GM12878 (cell line): Measurements from ENCODE around the gene SENP5. TPM values are rescaled to one million over a fixed set of nuclear protein-coding genes. Genes with fewer than 3 reads are reported as not detected.

Source experiments
- ATAC-seq: fragments of 200-7000 bp; cut with Tn5 transposase; 3 replicates; pipeline ENCODE4 v1.9.1; 2020; ENCODE audit warnings: mild to moderate bottlenecking, moderate library complexity
- BruUV-seq: library from RNA; stranded (reverse); fragments of 400-500 nt; replicated peaks from 2 replicates; lab custom pipeline; 2021; lab: Mats Ljungman, UMichigan
- CTCF ChIA-PET: fragments of 300-600 bp; sonication (Branson Sonifier 250); formaldehyde crosslinking; extraction: SDS; loops from one replicate; lab custom pipeline; 2021; ENCODE audit warnings: inconsistent platforms; lab: Yijun Ruan, JAX
- POLR2A ChIA-PET: fragments of 350-600 bp; formaldehyde crosslinking; extraction: SDS; loops from one replicate; lab custom pipeline; 2021; ENCODE audit warnings: inconsistent platforms; lab: Charles Lee
- RAD21 ChIA-PET: fragments of 300-600 bp; sonication (Branson Sonifier 250); formaldehyde crosslinking; loops from one replicate; lab custom pipeline; 2023; ENCODE audit warnings: antibody characterized with exemption; ENCODE audit not compliant: unreplicated experiment; lab: Charles Lee
- SMC1A ChIA-PET: fragments of 300-600 bp; sonication (Branson Sonifier 250); formaldehyde crosslinking; loops from one replicate; lab custom pipeline; 2023; ENCODE audit not compliant: unreplicated experiment, uncharacterized antibody; lab: Charles Lee
- DNase-seq: peaks from one replicate; pipeline ENCODE4 v3.0.0-alpha.2; 2011; ENCODE audit warnings: low read depth, low spot score
- FAIRE-seq: peaks from 3 replicates; lab custom pipeline; 2011; peaks lifted over from hg19 to GRCh38; lab: Jason Lieb, UNC
- H2AFZ ChIP-seq: 2 replicates; pipeline ENCODE4 v1.6.0; 2011; ENCODE audit warnings: low read depth, low read length, control low read depth; ENCODE audit not compliant: control insufficient read depth
- H3K27ac ChIP-seq: 2 replicates; pipeline ENCODE4 v1.5.1; 2011; ENCODE audit warnings: control low read depth; ENCODE audit not compliant: control insufficient read depth, insufficient read depth
- H3K27me3 ChIP-seq, 2 experiments: replicated peaks in 1 of 2; 2 replicates each; pipeline versions ENCODE4 v1.6.0 to v1.6.1; 2011; ENCODE audit warnings: low read length in 1 of 2; ENCODE audit not compliant: control insufficient read depth in 2 of 2, insufficient read depth in 2 of 2
- H3K36me3 ChIP-seq, 2 experiments: 2 replicates each; pipeline ENCODE4 v1.5.1; 2011; ENCODE audit warnings: low read length in 1 of 2; ENCODE audit not compliant: control insufficient read depth in 2 of 2, insufficient read depth in 2 of 2
- H3K4me1 ChIP-seq: 2 replicates; pipeline ENCODE4 v1.6.1; 2011; ENCODE audit warnings: mild to moderate bottlenecking, low read length, moderate library complexity, mixed read lengths; ENCODE audit not compliant: control insufficient read depth, insufficient read depth
- H3K4me2 ChIP-seq: 2 replicates; pipeline ENCODE4 v1.6.0; 2011; ENCODE audit warnings: control low read depth; ENCODE audit not compliant: control insufficient read depth, insufficient read depth
- H3K4me3 ChIP-seq: fragments of 200-600 bp; sonication (generic); 2 replicates; pipeline ENCODE4 v1.5.1; 2016
- H3K79me2 ChIP-seq: 2 replicates; pipeline ENCODE4 v1.6.0; 2011; ENCODE audit warnings: low read length; ENCODE audit not compliant: control insufficient read depth, insufficient read depth
- H3K9ac ChIP-seq: 2 replicates; pipeline ENCODE4 v1.8.0; 2011; ENCODE audit warnings: low read length, control low read depth, mixed read lengths; ENCODE audit not compliant: control insufficient read depth, insufficient read depth
- H3K9me3 ChIP-seq: replicated peaks from 3 replicates; pipeline ENCODE4 v1.5.1; 2011; ENCODE audit warnings: mild to moderate bottlenecking, low read length; ENCODE audit not compliant: control insufficient read depth, insufficient read depth
- H4K20me1 ChIP-seq: 2 replicates; pipeline ENCODE4 v1.6.0; 2011; ENCODE audit not compliant: control insufficient read depth, insufficient read depth
- BRCA1 ChIP-seq: IDR thresholded peaks from 2 replicates; pipeline ENCODE4 v1.6.1; 2011; ENCODE audit warnings: low read depth, low read length, improper control_type of control experiment
- CREB1 ChIP-seq: IDR thresholded peaks from 2 replicates; pipeline ENCODE4 v1.6.1; 2012; ENCODE audit warnings: low read depth, mild to moderate bottlenecking, inconsistent platforms
- MYC ChIP-seq: IDR thresholded peaks from 2 replicates; pipeline ENCODE4 v1.6.1; 2011; ENCODE audit warnings: mild to moderate bottlenecking, low read length, moderate library complexity, inconsistent platforms; ENCODE audit not compliant: insufficient read depth, insufficient replicate concordance, insufficient read length, severe bottlenecking
- NBN ChIP-seq: fragments of 450-650 bp; IDR thresholded peaks from 2 replicates; pipeline ENCODE4 v1.6.1; 2016
- POLR2A ChIP-seq: IDR thresholded peaks from 2 replicates; pipeline ENCODE4 v1.6.1; 2011; ENCODE audit warnings: low read depth, mild to moderate bottlenecking, low read length
- SIN3A ChIP-seq: IDR thresholded peaks from 2 replicates; pipeline ENCODE4 v1.6.1; 2012; ENCODE audit warnings: low read depth, low read length, improper control_type of control experiment
- SPI1 ChIP-seq: IDR thresholded peaks from 2 replicates; pipeline ENCODE4 v1.6.1; 2011; ENCODE audit warnings: low read depth, mild to moderate bottlenecking, low read length, moderate library complexity, borderline replicate concordance; ENCODE audit not compliant: insufficient read depth
- YY1 ChIP-seq: IDR thresholded peaks from 2 replicates; pipeline ENCODE4 v1.6.1; 2011; ENCODE audit warnings: low read depth, mild to moderate bottlenecking, low read length
- WGBS: methylation state at CpG from one replicate; pipeline ENCODE4 v1.1.6; 2016; ENCODE audit warnings: low lambda C conversion rate; ENCODE audit not compliant: insufficient replicate concordance, insufficient coverage; ENCODE audit errors: missing lambda C conversion rate; 5-methylcytosine and 5-hydroxymethylcytosine counted together
- in situ Hi-C: fragments of 300-500 bp; cut with MboI; formaldehyde crosslinking; loops from 9 replicates; pipeline ENCODE4 v1.14.3; 2018; ENCODE audit warnings: mixed read lengths
- intact Hi-C: fragments of 100-400 bp; cut with micrococcal nuclease; formaldehyde crosslinking; loops from one replicate; pipeline ENCODE4 v1.14.2; 2022; ENCODE audit not compliant: unreplicated experiment
- polyA plus RNA-seq, 11 experiments: library from polyadenylated mRNA; depleted of rRNA in 4 of 11; unstranded in 6 of 11; stranded (reverse) in 5 of 11; fragments of >200 nt; fragmentation: Nextera tagmentation in 4 of 11; fragmentation: Illumina TruSeq in 1 of 11; extraction: Ambion mirVana in 4 of 11; extraction: Trizol in 1 of 11; gene quantifications; 1 replicate in 1 of 11; 2 replicates in 10 of 11; pipeline versions ENCODE4 v1.2.1 to v1.2.3, GENCODE V29; 2011 to 2016; ENCODE audit warnings: inconsistent platforms in 2 of 11, missing spikeins in 2 of 11, low read depth in 1 of 11
- total RNA-seq, 4 experiments: library from RNA; depleted of rRNA in 3 of 4; stranded (reverse); fragments of >200 nt in 3 of 4; fragmentation: Illumina TruSeq in 1 of 4; extraction: Trizol in 1 of 4; gene quantifications; 2 replicates each; pipeline versions ENCODE4 v1.2.1 to v1.2.3, GENCODE V29; 2013 to 2021
- TF ChIP-seq, protein P1 (sequence below): fragments of 450-650 bp; IDR thresholded peaks from 2 replicates; pipeline ENCODE4 v1.6.1; 2017; ENCODE audit warnings: mild to moderate bottlenecking, moderate library complexity
- TF ChIP-seq, protein P2 (sequence below): fragments of 450-650 bp; formaldehyde crosslinking; IDR thresholded peaks from 2 replicates; pipeline ENCODE4 v1.4.0; 2022; ENCODE audit warnings: mild to moderate bottlenecking, moderate library complexity
- TF ChIP-seq, protein P3 (sequence below): IDR thresholded peaks from 2 replicates; pipeline ENCODE4 v1.6.1; 2011; ENCODE audit warnings: low read depth, low read length, improper control_type of control experiment, borderline replicate concordance
- TF ChIP-seq, protein P4 (sequence below): fragments of 450-650 bp; IDR thresholded peaks from 2 replicates; pipeline ENCODE4 v1.6.1; 2016; ENCODE audit warnings: mild to moderate bottlenecking

Gene SENP5
- total and polyA plus RNA-seq, 10 of the 15 experiments (the other 5 are each of a cell fraction or from before 2014, with no cell fraction given), result 6.4 to 28.4 (median 15.6) TPM

DNA sequence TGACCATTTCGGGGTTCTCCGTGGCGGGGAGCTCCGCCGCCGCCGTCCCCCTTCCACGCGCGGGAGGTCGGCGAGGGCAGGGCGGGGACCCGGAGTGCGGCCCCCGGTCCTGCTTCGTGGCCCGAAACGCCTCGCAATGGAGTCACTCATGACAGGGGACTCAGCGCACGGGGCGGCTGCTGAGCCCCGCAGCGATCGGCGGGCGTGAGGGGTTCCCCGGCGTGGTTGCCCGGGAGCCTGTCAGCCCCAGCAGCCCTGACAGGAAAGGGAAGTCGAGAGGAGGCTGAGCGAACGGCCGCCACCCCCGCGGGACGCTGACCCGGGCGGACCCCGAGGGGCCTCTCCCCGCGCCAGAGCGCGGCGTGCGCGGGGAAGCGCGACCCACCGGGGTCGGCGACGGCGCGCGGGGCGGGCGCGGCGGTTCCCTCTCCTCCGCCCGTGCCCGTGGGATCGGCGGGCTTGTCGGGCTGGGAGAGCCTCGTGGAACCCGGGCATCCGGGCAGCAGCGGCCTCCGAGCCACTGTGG, 101.5 kb downstream of the SENP5 start:
- no peaks in the 10 kb centered on the region for H4K20me1 ChIP-seq
- in situ Hi-C loops (no loop called here), intact Hi-C loops (loop anchor here (1.0 to 2.0 kb wide), 3 partner anchors 26 to 360 kb away; partner anchors contain the start of gene NCBP2)
- peak overlapping the region; percentile 96 for H3K4me2 ChIP-seq
- peak overlapping the region; percentile 90 for H3K4me3 ChIP-seq
- no peak for FAIRE-seq
- ChIA-PET POLR2A (no interaction called here), RAD21 (interaction anchor here (1.0 to 3.9 kb wide), 5 partner anchors 27 to 360 kb away, joined by 3 to 30 read pairs (median 5); partner anchors contain the start of genes NCBP2 and SENP5), SMC1A (interaction anchor here (0.6 to 2.1 kb wide), 4 partner anchors 70 to 218 kb away, joined by 3 to 8 read pairs (median 4); no protein-coding TSS in a partner anchor), CTCF (interaction anchor here (0.5 to 4.7 kb wide), 9 partner anchors 27 to 359 kb away, joined by 3 to 68 read pairs (median 4); partner anchors contain the start of genes MELTF and NCBP2)
- ATAC-seq, result peak; percentile 62
- TF ChIP-seq YY1, result 0 out of 2 replicates have a peak, but pooled peaks have one; percentile 17
- peak; percentile 24; the same call in 1 of the 2 replicates for TF ChIP-seq SIN3A
- 0 out of 2 replicates have a peak, but pooled peaks have one; percentile 36 for TF ChIP-seq NBN
- TF ChIP-seq, protein P1, sequence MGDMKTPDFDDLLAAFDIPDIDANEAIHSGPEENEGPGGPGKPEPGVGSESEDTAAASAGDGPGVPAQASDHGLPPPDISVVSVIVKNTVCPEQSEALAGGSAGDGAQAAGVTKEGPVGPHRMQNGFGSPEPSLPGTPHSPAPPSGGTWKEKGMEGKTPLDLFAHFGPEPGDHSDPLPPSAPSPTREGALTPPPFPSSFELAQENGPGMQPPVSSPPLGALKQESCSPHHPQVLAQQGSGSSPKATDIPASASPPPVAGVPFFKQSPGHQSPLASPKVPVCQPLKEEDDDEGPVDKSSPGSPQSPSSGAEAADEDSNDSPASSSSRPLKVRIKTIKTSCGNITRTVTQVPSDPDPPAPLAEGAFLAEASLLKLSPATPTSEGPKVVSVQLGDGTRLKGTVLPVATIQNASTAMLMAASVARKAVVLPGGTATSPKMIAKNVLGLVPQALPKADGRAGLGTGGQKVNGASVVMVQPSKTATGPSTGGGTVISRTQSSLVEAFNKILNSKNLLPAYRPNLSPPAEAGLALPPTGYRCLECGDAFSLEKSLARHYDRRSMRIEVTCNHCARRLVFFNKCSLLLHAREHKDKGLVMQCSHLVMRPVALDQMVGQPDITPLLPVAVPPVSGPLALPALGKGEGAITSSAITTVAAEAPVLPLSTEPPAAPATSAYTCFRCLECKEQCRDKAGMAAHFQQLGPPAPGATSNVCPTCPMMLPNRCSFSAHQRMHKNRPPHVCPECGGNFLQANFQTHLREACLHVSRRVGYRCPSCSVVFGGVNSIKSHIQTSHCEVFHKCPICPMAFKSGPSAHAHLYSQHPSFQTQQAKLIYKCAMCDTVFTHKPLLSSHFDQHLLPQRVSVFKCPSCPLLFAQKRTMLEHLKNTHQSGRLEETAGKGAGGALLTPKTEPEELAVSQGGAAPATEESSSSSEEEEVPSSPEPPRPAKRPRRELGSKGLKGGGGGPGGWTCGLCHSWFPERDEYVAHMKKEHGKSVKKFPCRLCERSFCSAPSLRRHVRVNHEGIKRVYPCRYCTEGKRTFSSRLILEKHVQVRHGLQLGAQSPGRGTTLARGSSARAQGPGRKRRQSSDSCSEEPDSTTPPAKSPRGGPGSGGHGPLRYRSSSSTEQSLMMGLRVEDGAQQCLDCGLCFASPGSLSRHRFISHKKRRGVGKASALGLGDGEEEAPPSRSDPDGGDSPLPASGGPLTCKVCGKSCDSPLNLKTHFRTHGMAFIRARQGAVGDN, result peak; percentile 77; the same call in 1 of the 2 replicates
- TF ChIP-seq POLR2A, result peak; percentile 49
- TF ChIP-seq, protein P2, sequence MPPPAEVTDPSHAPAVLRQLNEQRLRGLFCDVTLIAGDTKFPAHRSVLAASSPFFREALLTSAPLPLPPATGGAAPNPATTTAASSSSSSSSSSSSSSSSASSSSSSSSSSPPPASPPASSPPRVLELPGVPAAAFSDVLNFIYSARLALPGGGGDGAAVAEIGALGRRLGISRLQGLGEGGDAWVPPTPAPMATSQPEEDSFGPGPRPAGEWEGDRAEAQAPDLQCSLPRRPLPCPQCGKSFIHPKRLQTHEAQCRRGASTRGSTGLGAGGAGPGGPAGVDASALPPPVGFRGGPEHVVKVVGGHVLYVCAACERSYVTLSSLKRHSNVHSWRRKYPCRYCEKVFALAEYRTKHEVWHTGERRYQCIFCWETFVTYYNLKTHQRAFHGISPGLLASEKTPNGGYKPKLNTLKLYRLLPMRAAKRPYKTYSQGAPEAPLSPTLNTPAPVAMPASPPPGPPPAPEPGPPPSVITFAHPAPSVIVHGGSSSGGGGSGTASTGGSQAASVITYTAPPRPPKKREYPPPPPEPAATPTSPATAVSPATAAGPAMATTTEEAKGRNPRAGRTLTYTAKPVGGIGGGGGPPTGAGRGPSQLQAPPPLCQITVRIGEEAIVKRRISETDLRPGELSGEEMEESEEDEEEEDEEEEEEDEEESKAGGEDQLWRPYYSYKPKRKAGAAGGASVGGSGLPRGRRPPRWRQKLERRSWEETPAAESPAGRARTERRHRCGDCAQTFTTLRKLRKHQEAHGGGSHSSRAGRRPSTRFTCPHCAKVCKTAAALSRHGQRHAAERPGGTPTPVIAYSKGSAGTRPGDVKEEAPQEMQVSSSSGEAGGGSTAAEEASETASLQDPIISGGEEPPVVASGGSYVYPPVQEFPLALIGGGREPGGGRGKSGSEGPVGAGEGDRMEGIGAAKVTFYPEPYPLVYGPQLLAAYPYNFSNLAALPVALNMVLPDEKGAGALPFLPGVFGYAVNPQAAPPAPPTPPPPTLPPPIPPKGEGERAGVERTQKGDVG (CRISPR knock-in tag), result 0 out of 2 replicates have a peak, but pooled peaks have one; percentile 25
- TF ChIP-seq, protein P3, sequence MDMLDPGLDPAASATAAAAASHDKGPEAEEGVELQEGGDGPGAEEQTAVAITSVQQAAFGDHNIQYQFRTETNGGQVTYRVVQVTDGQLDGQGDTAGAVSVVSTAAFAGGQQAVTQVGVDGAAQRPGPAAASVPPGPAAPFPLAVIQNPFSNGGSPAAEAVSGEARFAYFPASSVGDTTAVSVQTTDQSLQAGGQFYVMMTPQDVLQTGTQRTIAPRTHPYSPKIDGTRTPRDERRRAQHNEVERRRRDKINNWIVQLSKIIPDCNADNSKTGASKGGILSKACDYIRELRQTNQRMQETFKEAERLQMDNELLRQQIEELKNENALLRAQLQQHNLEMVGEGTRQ, result no peak
- TF ChIP-seq SPI1, result peak; percentile 31; the same call in 1 of the 2 replicates
- TF ChIP-seq, protein P4, sequence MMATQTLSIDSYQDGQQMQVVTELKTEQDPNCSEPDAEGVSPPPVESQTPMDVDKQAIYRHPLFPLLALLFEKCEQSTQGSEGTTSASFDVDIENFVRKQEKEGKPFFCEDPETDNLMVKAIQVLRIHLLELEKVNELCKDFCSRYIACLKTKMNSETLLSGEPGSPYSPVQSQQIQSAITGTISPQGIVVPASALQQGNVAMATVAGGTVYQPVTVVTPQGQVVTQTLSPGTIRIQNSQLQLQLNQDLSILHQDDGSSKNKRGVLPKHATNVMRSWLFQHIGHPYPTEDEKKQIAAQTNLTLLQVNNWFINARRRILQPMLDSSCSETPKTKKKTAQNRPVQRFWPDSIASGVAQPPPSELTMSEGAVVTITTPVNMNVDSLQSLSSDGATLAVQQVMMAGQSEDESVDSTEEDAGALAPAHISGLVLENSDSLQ, result peak; percentile 48; the same call in 1 of the 2 replicates
- TF ChIP-seq BRCA1, result no peak
- TF ChIP-seq MYC, result peak; percentile 36
- no peak for TF ChIP-seq CREB1
- BruUV-seq, result no TSS peak
- 2% methylated on average over 65 of the region's 72 CpGs for WGBS
- no peaks in the 10 kb centered on the region for H3K79me2 ChIP-seq
- H3K9ac ChIP-seq, result peak overlapping the region; percentile 69
- peak overlapping the region; percentile 81 for H2AFZ ChIP-seq
- H3K9me3 ChIP-seq, result peaks cover 14% of the 10 kb centered on the region; the same call in 1 of the 3 replicates
- H3K27me3 ChIP-seq, result no peaks in the 10 kb centered on the region; a peak in 1 of 4 replicates
- H3K27ac ChIP-seq, result peak overlapping the region; percentile 33; the same call in 1 of the 2 replicates
- DNase-seq, result no peak
- no peaks in the 10 kb centered on the region for H3K36me3 ChIP-seq
- peaks cover 3% of the 10 kb centered on the region for H3K4me1 ChIP-seq
